NB4 (cell line): ENCODE results near the gene OPCML.

Source experiments
- CTCF ChIP-seq: IDR thresholded peaks from one replicate; pipeline ENCODE4 v1.5.1; 2012; ENCODE audit warnings: low read depth, low read length
- POLR2A ChIP-seq: IDR thresholded peaks from 2 replicates; pipeline ENCODE4 v1.6.1; 2011; ENCODE audit warnings: mild to moderate bottlenecking; ENCODE audit not compliant: insufficient read length; ENCODE audit errors: extremely low read depth

GRCh38 chr11:133133606-133134005 lies 398.7 kb downstream of the OPCML start:
- TF ChIP-seq CTCF, result no peak
- no peak for TF ChIP-seq POLR2A
